Measurements from ENCODE around the gene AHR. TPM values are rescaled to one million over a fixed set of nuclear protein-coding genes. Genes with fewer than 3 reads are reported as not detected.

AHR gene
- total and polyA plus RNA-seq, 2 donors (not counting 1 experiment from before 2014, with no cell fraction given), result 4.8 to 11.2 TPM

- Histone ChIP-seq H4K20me1 (ENCODE audit: control insufficient read depth, insufficient read depth, low read length, poor library complexity, severe bottlenecking) (no peaks in the 10 kb centered on the region), H3K79me2 (ENCODE audit: control insufficient read depth, insufficient read depth, low read length) (no peaks in the 10 kb centered on the region), H3K9ac (ENCODE audit: low read length) (no peak overlapping the region), H2AFZ (ENCODE audit: insufficient read depth, low read depth, low read length, poor library complexity, severe bottlenecking) (no peak overlapping the region), H3K36me3 (replicated peaks in 1 of 2; ENCODE audit: control extremely low read depth in 1 of 2, control insufficient read depth in 1 of 2, extremely low read depth in 1 of 2, insufficient read depth in 2 of 2, low read length in 1 of 2) (peaks cover 0 to 7% of the 10 kb centered on the region in 2 experiments), H3K27ac (ENCODE audit: low read length in 2 of 2) (no peak overlapping the region), H3K4me1 (ENCODE audit: control insufficient read depth in 2 of 2, insufficient read depth in 2 of 2, low read length in 2 of 2) (no peaks in the 10 kb centered on the region), H3K9me3 (ENCODE audit: control extremely low read depth in 1 of 3, control insufficient read depth in 2 of 3, insufficient read depth in 1 of 3, low read length in 2 of 3) (no peaks in the 10 kb centered on the region), H3K4me3 (ENCODE audit: control extremely low read depth in 1 of 5, extremely low read depth in 1 of 5, insufficient read depth in 1 of 5, low read depth in 2 of 5, low read length in 4 of 5) (no peak overlapping the region), H3K27me3 (replicated peaks in 1 of 4; ENCODE audit: control extremely low read depth in 1 of 4, control insufficient read depth in 3 of 4, insufficient read depth in 4 of 4, low read length in 3 of 4) (no peaks in the 10 kb centered on the region), H3K4me2 (replicated peaks; ENCODE audit: low read depth, low read length, poor library complexity, severe bottlenecking) (no peak overlapping the region)
- ChIA-PET POLR2A (no interaction called here), CTCF (no interaction called here)
- Mint-ChIP-seq H3K4me1 (peaks cover 2% of the 10 kb centered on the region), H3K9me3 (ENCODE audit: insufficient read depth) (no peaks in the 10 kb centered on the region), H3K27ac (no peak overlapping the region), H3K27me3 (no peaks in the 10 kb centered on the region), H3K4me3 (no peak overlapping the region)
- ATAC-seq (ENCODE audit: low read depth), result no peak
- TF ChIP-seq EZH2 (IDR thresholded peaks at IDR 0.05; ENCODE audit: borderline replicate concordance, insufficient read depth, low read depth, low read length, poor library complexity, severe bottlenecking), result no peak
- no peak for TF ChIP-seq CTCF (IDR thresholded peaks at IDR 0.05)
- no peak for DNase-seq
- WGBS (ENCODE audit: insufficient coverage), result 100% methylated on average over 1 of the region's 2 CpGs
- intact Hi-C loops (cut with micrococcal nuclease), result no loop called here
These were observed 22.2 kb downstream of the AHR start for GRCh38 chr7:17320657-17321056.

- Histone ChIP-seq H3K4me3 (ENCODE audit: control extremely low read depth in 1 of 5, extremely low read depth in 1 of 5, insufficient read depth in 1 of 5, low read depth in 2 of 5, low read length in 4 of 5) (no peak overlapping the region), H4K20me1 (ENCODE audit: control insufficient read depth, insufficient read depth, low read length, poor library complexity, severe bottlenecking) (no peaks in the 10 kb centered on the region), H3K27me3 (replicated peaks in 1 of 4; ENCODE audit: control extremely low read depth in 1 of 4, control insufficient read depth in 3 of 4, insufficient read depth in 4 of 4, low read length in 3 of 4) (no peaks in the 10 kb centered on the region), H3K36me3 (replicated peaks in 1 of 2; ENCODE audit: control extremely low read depth in 1 of 2, control insufficient read depth in 1 of 2, extremely low read depth in 1 of 2, insufficient read depth in 2 of 2, low read length in 1 of 2) (peaks cover 2 to 3% of the 10 kb centered on the region in 2 experiments), H3K4me1 (ENCODE audit: control insufficient read depth in 2 of 2, insufficient read depth in 2 of 2, low read length in 2 of 2) (no peaks in the 10 kb centered on the region), H3K9ac (ENCODE audit: low read length) (no peak overlapping the region), H3K9me3 (ENCODE audit: control extremely low read depth in 1 of 3, control insufficient read depth in 2 of 3, insufficient read depth in 1 of 3, low read length in 2 of 3) (no peaks in the 10 kb centered on the region), H3K27ac (ENCODE audit: low read length in 2 of 2) (no peak overlapping the region), H2AFZ (ENCODE audit: insufficient read depth, low read depth, low read length, poor library complexity, severe bottlenecking) (no peak overlapping the region), H3K4me2 (replicated peaks; ENCODE audit: low read depth, low read length, poor library complexity, severe bottlenecking) (no peak overlapping the region), H3K79me2 (ENCODE audit: control insufficient read depth, insufficient read depth, low read length) (no peaks in the 10 kb centered on the region)
- DNase-seq (no peak), ATAC-seq (ENCODE audit: low read depth) (no peak)
- no peaks in the 10 kb centered on the region for H3K27me3 Mint-ChIP-seq
- ChIA-PET CTCF (interaction anchor here (0.7 kb wide), 1 partner anchor 877 kb away, joined by 3 read pairs; no protein-coding TSS in a partner anchor), POLR2A (no interaction called here)
- TF ChIP-seq CTCF (IDR thresholded peaks at IDR 0.05) (no peak), EZH2 (IDR thresholded peaks at IDR 0.05; ENCODE audit: borderline replicate concordance, insufficient read depth, low read depth, low read length, poor library complexity, severe bottlenecking) (no peak)
- no peak overlapping the region for H3K4me3 Mint-ChIP-seq
- no peaks in the 10 kb centered on the region for H3K9me3 Mint-ChIP-seq (ENCODE audit: insufficient read depth)
- intact Hi-C loops (cut with micrococcal nuclease), result no loop called here
- no CpG with 5 or more reads among the region's 2 CpGs for WGBS (ENCODE audit: insufficient coverage)
- peaks cover 2% of the 10 kb centered on the region for H3K4me1 Mint-ChIP-seq
- H3K27ac Mint-ChIP-seq, result no peak overlapping the region
These were observed 26.9 kb downstream of the AHR start for GRCh38 chr7:17325364-17325763.
